Mesodermal cell (in vitro differentiated cells): ENCODE data around the gene IMP3.
"Not testable (repeated sequence)": the region's sequence is repeated elsewhere in the genome, so short reads cannot be mapped to it uniquely, and the experiment has no call there.

Experiments used
- H3K27ac ChIP-seq: 2 replicates; pipeline ENCODE4 v1.7.0; 2013; ENCODE audit warnings: mild to moderate bottlenecking, low read depth, low read length, moderate library complexity; ENCODE audit not compliant: severe bottlenecking
- H3K36me3 ChIP-seq: 2 replicates; pipeline ENCODE4 v1.7.1; 2013; ENCODE audit warnings: mild to moderate bottlenecking, low read length, moderate library complexity; ENCODE audit not compliant: control insufficient read depth, insufficient read depth
- H3K4me1 ChIP-seq: one replicate; pipeline ENCODE4 v1.7.1; 2013; ENCODE audit warnings: mild to moderate bottlenecking, low read length; ENCODE audit not compliant: insufficient read depth, control insufficient read depth, poor library complexity, severe bottlenecking
- H3K4me3 ChIP-seq: 2 replicates; pipeline ENCODE4 v1.7.0; 2013; ENCODE audit warnings: low read length, control low read depth, mild to moderate bottlenecking; ENCODE audit not compliant: insufficient read depth, poor library complexity, severe bottlenecking; ENCODE audit errors: extremely low read depth
- H3K9me3 ChIP-seq: 2 replicates; pipeline ENCODE4 v1.7.1; 2013; ENCODE audit warnings: mild to moderate bottlenecking, low read length, moderate library complexity; ENCODE audit not compliant: control insufficient read depth
- WGBS, 2 experiments: methylation state at CpG; one replicate each; pipeline ENCODE4 v1.1.5; 2013; ENCODE audit warnings: missing lambda C conversion rate in 2 of 2; ENCODE audit not compliant: insufficient coverage in 2 of 2; 5-methylcytosine and 5-hydroxymethylcytosine counted together

Gene IMP3

DNA sequence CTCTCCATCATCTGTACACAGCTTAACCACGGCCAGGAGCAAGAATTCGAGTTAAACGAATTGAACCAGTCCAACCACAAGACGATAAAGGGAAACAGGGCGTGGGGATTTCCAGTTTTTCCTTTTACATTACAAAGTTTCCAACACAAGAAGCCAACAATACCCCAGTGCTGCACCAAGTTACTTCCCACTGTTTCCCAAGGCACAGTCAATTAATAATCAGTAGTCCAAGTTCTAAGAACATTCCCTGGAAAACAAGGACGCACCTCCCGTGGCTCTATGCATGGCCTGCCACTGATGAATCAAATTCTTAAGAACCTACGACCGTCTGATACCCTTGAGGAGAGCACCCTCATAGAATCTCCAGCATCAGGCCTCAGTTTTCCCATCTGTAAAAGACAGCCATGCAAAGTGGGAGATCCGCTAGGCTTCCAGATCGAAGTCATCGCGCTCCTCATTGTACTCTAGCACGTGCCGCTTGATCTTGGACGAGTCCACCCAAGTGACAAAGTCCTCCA lies 774 bp downstream of the IMP3 start:
- H3K4me1 ChIP-seq: peaks cover 7% of the 10 kb centered on the region
- no peaks in the 10 kb centered on the region for H3K9me3 ChIP-seq
- 0 to 1% methylated on average over 16 of the region's 16 CpGs for WGBS, 2 experiments
- H3K4me3 ChIP-seq: peak overlapping the region; percentile 90
- peaks cover 5% of the 10 kb centered on the region for H3K36me3 ChIP-seq
- peak overlapping the region; percentile 87 for H3K27ac ChIP-seq

DNA sequence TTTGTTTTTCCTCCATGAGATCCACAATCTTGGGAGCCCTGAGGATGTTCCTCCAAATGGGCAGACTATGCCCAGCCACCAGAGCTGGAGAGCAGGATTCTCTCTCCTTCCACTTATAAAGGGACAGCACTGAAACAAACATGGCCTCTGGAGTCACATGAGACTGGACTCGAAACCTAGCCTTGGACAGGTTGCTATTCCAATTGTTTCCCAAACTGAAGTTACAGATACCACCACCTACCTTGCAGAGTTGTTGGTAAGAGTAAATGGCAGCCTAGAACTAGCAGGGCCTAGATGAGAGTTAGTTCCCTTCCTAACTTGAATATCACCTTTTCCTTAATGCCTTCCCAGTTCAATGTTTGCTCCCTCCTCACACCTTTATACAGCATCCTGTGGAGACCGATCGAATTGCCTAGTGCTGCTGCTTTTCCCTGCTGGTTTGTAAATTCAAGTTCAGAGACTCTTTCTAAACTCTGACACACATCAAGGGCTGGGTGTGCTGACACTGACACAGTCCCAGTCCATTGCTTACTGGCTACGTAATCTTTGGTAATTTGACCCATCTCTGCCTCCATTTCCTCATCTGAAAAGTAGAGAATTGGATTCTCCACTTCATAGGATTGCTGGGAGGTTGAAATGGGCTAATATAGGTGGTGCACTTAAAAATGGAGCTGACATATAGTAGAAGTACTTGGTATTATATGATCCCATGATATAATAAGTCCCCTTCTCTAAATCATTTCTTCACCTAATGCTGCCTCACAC lies 2.6 kb downstream of the IMP3 start:
- Histone ChIP-seq H3K9me3 (no peaks in the 10 kb centered on the region), H3K4me3 (peak overlapping the region; percentile 90), H3K27ac (no peak overlapping the region), H3K36me3 (peaks cover 5% of the 10 kb centered on the region), H3K4me1 (peaks cover 7% of the 10 kb centered on the region)
- 90 to 94% methylated on average over 3 of the region's 4 CpGs for WGBS, 2 experiments

DNA sequence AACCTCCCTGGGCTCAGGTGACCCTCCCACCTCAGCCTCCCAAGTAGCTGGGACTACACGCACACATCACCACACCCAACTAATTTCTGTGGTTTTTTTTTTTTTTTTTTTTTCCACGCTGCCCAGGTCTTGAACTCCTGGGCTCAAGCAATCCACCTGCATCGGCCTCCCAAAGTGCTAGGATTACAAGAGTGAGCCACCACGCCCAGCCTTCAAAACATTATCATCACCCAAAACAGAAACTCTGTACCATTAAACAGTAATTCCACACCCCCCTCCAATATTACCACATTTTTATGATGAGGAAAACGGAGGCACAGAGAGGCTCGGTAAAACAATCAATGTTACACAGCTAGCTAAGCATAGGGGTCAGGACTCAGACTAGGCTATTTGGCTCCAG lies 4.0 kb downstream of the IMP3 start:
- WGBS, 2 experiments: 95 to 100% methylated on average over 2 to 4 of the region's 6 CpGs
- Histone ChIP-seq H3K27ac (no peak overlapping the region), H3K9me3 (no peaks in the 10 kb centered on the region), H3K4me3 (no peak overlapping the region), H3K4me1 (peaks cover 7% of the 10 kb centered on the region), H3K36me3 (peaks cover 5% of the 10 kb centered on the region)

DNA sequence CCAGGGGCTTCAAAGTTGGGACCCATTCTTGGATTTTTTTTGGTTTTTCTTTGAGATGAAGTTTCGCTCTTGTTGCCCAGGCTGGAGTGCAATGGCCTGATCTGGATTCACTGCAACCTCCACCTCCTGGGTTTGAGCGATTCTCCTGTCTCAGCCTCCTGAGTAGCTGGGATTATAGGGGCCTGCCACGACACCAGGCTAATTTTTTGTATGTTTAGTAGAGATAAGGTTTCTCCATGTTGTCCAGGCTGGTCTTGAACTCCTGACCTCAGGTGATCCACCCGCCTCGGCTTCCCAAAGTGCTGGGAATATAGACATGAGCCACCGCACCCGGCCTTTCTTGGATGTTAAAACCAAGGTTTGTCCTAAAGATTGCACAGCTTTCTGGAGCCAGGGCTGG lies 6.1 kb downstream of the IMP3 start:
- 85 to 89% methylated on average over 5 to 7 of the region's 7 CpGs for WGBS, 2 experiments
- not testable (repeated sequence) for H3K4me3 ChIP-seq, H3K27ac ChIP-seq, H3K36me3 ChIP-seq, H3K4me1 ChIP-seq, H3K9me3 ChIP-seq

DNA sequence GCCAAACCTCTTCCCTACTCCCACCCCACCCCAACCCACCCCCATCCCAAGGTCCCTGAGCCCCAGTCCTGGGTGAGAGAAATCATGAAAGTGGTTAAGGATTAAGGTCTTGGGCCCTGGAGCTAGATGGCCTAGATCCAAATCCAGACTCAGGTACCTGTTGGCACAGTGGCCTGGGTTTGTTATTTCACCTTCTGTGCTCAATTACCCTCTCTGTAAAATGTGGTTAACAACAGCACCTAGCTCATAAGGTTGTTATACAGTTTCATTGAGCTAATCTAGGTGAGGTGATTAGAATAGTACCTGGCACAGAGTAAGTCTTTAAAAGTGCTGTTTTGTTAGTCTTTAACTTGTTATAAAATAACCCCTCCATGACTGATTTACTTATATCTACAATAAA lies 8.1 kb downstream of the IMP3 start:
- Histone ChIP-seq H3K4me1 (peaks cover 3% of the 10 kb centered on the region), H3K27ac (no peak overlapping the region), H3K4me3 (no peak overlapping the region), H3K36me3 (no peaks in the 10 kb centered on the region), H3K9me3 (no peaks in the 10 kb centered on the region)

DNA sequence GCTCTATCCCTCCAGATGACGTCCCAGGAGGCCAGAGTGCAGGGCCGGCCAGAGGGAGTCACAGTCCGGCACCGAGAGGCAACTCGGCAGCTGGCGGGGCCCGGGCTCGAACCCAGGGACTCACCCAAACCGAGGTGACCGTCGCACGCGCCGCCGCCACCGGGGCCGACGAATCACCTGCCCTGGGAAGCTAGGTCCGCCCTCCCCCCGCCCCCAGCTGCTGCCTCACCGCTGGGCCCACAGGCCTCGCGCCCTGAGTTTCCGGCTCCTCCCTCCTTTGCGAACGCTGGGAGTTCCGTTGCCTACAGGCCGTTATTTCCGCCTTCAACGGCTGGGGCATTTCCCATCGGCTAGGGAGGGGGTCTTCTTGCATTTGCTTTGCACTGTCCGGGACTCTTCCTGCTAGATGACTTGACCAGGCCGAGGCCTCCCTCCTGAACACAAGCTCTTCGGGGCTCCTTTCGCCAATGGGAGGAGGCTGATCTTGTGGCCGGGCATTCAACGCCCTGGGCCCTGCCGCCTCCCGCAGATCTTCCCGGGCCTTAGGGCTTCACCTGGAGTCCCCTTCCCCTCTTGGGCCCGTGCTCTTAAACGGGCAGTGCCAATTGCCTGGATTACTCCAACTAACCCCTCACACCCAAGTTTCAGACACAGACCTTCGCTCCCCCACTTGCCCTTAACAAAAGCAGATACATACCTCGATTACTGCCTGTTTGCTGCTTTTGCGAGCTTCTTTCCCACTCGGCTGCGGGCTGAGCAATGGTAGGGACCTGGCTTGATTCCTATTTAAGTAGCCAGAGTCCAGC lies 14.3 kb downstream of the IMP3 start, which contains the start of gene SNUPN:
Gene SNUPN, minus strand, starts transcription at position 184 of the 806 bp plus-strand sequence. CDS start 4,674 bp downstream, outside the sequence.
- Histone ChIP-seq H3K27ac (peak within 1 kb of the TSS; percentile 93), H3K4me1 (peaks cover 4% of the 10 kb centered on the region), H3K9me3 (no peaks in the 10 kb centered on the region), H3K4me3 (peak within 1 kb of the TSS; percentile 73), H3K36me3 (no peaks in the 10 kb centered on the region)
- WGBS, 2 experiments: 5 to 6% methylated on average over 23 to 45 of the region's 47 CpGs

DNA sequence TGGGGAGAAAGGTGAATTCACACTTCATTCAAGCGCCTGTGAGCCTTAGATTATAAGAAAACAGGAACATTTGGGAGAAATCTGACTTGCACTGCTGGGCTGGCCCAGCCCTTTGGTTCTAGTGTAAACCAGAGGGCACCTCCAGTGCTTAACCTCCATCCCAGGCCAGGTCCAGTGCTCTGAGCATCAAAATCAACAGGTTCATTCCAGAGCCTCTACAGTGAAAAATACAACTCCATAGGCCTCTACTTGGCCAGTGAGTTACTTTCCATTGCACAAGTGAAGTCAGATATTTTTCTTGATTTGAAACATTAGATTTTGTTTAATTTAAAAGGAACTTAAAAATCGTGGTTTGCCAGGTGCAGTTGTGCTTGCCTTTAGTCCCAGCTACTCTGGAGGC lies 17.5 kb downstream of the IMP3 start:
- WGBS, 2 experiments: 75 to 100% methylated on average over 2 of the region's 2 CpGs

DNA sequence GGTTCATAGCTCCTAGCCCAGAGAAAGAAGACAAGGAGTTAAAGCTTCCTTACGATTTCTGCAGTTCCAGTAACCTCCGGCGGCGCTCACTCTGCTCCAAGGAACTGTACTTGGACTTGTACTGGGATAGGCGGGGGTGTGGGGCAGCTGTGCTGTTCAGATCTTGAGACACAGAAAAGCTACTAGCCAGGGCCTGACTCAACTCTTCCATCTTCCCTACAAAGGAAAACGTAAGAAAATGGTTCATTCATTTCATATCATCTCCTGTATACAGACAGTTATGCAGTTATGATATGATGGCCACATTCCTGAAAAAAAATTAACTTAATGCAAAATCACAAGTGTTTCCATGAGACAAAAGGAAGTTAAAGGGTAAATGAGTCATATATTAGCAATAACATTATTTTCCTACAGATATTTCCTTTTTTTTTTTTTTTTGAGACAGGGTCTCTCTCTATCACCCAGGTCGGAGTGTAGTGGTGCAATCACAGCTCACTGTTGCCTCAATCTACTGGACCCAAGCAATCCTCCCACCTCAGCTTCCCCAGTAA lies 19.1 kb downstream of the IMP3 start:
- Histone ChIP-seq H3K27ac (peak overlapping the region; percentile 43), H3K9me3 (no peaks in the 10 kb centered on the region), H3K36me3 (peaks cover 45% of the 10 kb centered on the region), H3K4me1 (peaks cover 5% of the 10 kb centered on the region), H3K4me3 (no peak overlapping the region)
- WGBS, 2 experiments: 90 to 91% methylated on average over 5 to 6 of the region's 7 CpGs

More for the DNA sequence above, 17.5 kb downstream of the IMP3 start:
- no peaks in the 10 kb centered on the region for H3K9me3 ChIP-seq
- peaks cover 5% of the 10 kb centered on the region for H3K4me1 ChIP-seq
- no peak overlapping the region for H3K4me3 ChIP-seq
- peaks cover 29% of the 10 kb centered on the region for H3K36me3 ChIP-seq
- no peak overlapping the region for H3K27ac ChIP-seq

DNA sequence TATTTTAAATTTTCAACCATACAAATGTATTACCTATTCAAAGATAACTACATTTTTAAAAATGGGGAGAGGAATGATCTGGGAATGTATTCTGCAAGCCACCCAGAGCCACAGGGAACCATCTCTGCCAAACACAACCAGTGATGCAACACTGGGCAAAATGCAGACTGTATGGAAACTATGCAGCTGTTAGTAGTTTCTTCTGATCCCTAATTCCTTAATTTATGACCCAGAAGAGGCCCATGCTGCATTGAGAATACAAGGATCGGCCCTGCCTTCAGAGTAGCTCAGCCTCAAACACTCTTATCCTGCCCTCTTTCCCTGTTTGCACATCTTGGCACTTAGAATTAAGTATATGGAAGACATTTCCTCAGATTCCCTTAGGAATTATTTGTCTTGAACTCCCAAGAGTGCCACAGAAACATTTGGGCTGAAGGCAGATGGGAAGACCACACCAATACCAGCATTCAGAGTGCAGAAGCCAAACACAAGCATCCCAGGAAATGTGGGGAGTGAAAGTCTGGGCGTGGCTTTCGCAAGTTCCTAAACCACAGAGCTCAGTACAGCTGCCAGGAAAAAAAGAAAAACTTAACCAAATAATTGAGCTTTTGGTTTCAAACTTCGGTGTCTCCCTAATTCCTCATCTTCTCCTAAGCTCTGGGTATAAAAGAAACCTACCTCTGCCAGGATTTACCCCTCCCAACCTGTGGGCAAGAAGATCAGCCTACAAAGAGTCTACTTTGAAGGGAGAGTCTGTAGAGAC lies 19.8 kb downstream of the IMP3 start:
- no peak overlapping the region for H3K4me3 ChIP-seq
- peak overlapping the region; percentile 43 for H3K27ac ChIP-seq
- peaks cover 49% of the 10 kb centered on the region for H3K36me3 ChIP-seq
- peaks cover 5% of the 10 kb centered on the region for H3K4me1 ChIP-seq
- H3K9me3 ChIP-seq: no peaks in the 10 kb centered on the region
- WGBS, 2 experiments: 100% methylated on average over 2 of the region's 4 CpGs; no CpG with 5 or more reads in 1 of the 2 experiments

DNA sequence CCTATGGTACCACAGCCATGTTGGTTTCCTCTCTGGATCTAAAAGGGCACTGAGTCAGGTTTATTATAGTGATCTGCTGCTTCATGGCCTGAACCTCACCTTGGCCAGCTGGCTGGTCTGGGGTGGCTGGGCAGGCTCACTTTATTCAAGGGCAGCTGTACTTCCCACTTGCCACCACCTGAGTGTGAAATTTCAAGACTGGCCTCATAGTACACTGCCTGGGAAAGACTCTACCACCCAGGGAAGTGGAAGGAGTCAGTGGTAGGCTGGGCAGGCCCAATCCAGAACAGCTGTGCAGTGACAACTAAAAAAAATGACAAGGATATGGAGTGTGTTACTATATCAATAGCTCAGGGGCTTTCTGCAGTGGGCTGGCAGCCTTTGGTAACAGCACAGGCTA lies 23.3 kb downstream of the IMP3 start:
- H3K4me3 ChIP-seq: no peak overlapping the region
- peaks cover 68% of the 10 kb centered on the region for H3K36me3 ChIP-seq
- H3K27ac ChIP-seq: no peak overlapping the region
- H3K9me3 ChIP-seq: no peaks in the 10 kb centered on the region
- H3K4me1 ChIP-seq: peaks cover 5% of the 10 kb centered on the region
